ENCODE measurements around the gene LACTB. TPM values are rescaled to one million over a fixed set of nuclear protein-coding genes. Genes with fewer than 3 reads are reported as not detected.

Gene LACTB
- total and polyA plus RNA-seq, 10 of the 15 experiments (the other 5 are each of a cell fraction or from before 2014, with no cell fraction given) = 5.0 to 35.3 (median 16.6) TPM

DNA sequence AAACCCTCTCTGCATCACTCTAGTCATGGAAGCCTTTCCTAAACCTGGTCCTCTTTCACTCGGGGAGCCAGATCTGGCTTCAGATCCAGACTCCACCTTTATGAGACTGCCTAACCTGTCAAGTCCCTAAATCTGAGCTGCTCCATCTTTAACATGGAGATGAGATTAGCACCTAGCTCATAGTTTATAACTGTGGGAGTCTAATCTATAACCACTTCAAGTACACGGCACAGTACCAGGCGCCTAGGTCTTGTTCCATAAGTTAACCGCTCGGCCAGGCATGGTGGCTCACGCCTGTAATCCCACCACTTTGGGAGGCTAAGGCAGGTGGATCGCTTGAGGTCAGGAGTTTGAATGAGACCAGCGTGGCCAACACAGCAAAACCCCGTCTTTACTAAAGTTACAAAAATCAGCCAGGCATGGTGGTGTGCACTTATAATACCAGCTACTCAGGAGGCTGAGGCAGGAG lies 48.8 kb upstream of the LACTB start:
- no peak for TF ChIP-seq HSF1 (IDR thresholded peaks at IDR 0.05; ENCODE audit: low read depth, low read length)
- no peak for TF ChIP-seq CHD2 (IDR thresholded peaks at IDR 0.05; ENCODE audit: borderline replicate concordance, low read depth, low read length)
- no peak for TF ChIP-seq RBBP5 (conservative IDR thresholded peaks at IDR 0.05)
- no peak for TF ChIP-seq GABPA (IDR thresholded peaks at IDR 0.05; ENCODE audit: low read depth)
- TF ChIP-seq RFX5 (IDR thresholded peaks at IDR 0.05; ENCODE audit: low read depth, low read length) = no peak
- TF ChIP-seq, protein P1, sequence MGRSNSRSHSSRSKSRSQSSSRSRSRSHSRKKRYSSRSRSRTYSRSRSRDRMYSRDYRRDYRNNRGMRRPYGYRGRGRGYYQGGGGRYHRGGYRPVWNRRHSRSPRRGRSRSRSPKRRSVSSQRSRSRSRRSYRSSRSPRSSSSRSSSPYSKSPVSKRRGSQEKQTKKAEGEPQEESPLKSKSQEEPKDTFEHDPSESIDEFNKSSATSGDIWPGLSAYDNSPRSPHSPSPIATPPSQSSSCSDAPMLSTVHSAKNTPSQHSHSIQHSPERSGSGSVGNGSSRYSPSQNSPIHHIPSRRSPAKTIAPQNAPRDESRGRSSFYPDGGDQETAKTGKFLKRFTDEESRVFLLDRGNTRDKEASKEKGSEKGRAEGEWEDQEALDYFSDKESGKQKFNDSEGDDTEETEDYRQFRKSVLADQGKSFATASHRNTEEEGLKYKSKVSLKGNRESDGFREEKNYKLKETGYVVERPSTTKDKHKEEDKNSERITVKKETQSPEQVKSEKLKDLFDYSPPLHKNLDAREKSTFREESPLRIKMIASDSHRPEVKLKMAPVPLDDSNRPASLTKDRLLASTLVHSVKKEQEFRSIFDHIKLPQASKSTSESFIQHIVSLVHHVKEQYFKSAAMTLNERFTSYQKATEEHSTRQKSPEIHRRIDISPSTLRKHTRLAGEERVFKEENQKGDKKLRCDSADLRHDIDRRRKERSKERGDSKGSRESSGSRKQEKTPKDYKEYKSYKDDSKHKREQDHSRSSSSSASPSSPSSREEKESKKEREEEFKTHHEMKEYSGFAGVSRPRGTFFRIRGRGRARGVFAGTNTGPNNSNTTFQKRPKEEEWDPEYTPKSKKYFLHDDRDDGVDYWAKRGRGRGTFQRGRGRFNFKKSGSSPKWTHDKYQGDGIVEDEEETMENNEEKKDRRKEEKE (IDR thresholded peaks at IDR 0.05) = no peak
- TF ChIP-seq ZNF622 (IDR thresholded peaks at IDR 0.05) = no peak
- no peak for TF ChIP-seq IKZF1 (conservative IDR thresholded peaks at IDR 0.05)
- in situ Hi-C loops (cut with MboI) = no loop called here

More for the DNA sequence above, 48.8 kb upstream of the LACTB start:
- no peak for FAIRE-seq
- no peak overlapping the region for H3K9ac ChIP-seq (ENCODE audit: control insufficient read depth, insufficient read depth, low read length)
- H3K4me1 ChIP-seq (ENCODE audit: control insufficient read depth, insufficient read depth, low read length) = peaks cover 9% of the 10 kb centered on the region
- no peak overlapping the region for H3K4me2 ChIP-seq (ENCODE audit: control insufficient read depth, insufficient read depth)
- DNase-seq (ENCODE audit: low read depth, low spot score) = no peak
- no TSS peak for BruUV-seq (replicated peaks)
- CTCF ChIA-PET = interaction anchor here (1.6 to 2.2 kb wide), 2 partner anchors 20 to 26 kb away, joined by 5 to 7 read pairs; no protein-coding TSS in a partner anchor
- H3K27ac ChIP-seq (ENCODE audit: control insufficient read depth, insufficient read depth) = no peak overlapping the region
- intact Hi-C loops (cut with micrococcal nuclease; ENCODE audit: unreplicated experiment) = no loop called here
- SMC1A ChIA-PET (ENCODE audit: uncharacterized antibody, unreplicated experiment) = no interaction called here
- no peak overlapping the region for H2AFZ ChIP-seq (ENCODE audit: control insufficient read depth, low read depth, low read length)
- no peak for ATAC-seq
- H3K36me3 ChIP-seq (ENCODE audit: control insufficient read depth in 2 of 2, insufficient read depth in 2 of 2, low read length in 1 of 2) = no peaks in the 10 kb centered on the region
- H4K20me1 ChIP-seq (ENCODE audit: control insufficient read depth, insufficient read depth) = no peaks in the 10 kb centered on the region
- H3K79me2 ChIP-seq (ENCODE audit: control insufficient read depth, insufficient read depth, low read length) = no peaks in the 10 kb centered on the region
- H3K9me3 ChIP-seq (replicated peaks; ENCODE audit: control insufficient read depth, insufficient read depth, low read length) = no peaks in the 10 kb centered on the region
- RAD21 ChIA-PET (ENCODE audit: unreplicated experiment) = no interaction called here
- no peaks in the 10 kb centered on the region for H3K27me3 ChIP-seq (replicated peaks in 1 of 2; ENCODE audit: control insufficient read depth in 2 of 2, insufficient read depth in 2 of 2, low read length in 1 of 2)
- H3K4me3 ChIP-seq = no peak overlapping the region
- POLR2A ChIA-PET = no interaction called here
- WGBS (ENCODE audit: insufficient coverage, insufficient replicate concordance, low lambda C conversion rate, missing lambda C conversion rate) = 71% methylated on average over 9 of the region's 9 CpGs
